Measurements from ENCODE around the gene RBM3.
"Not testable (repeated sequence)": the region's sequence is repeated elsewhere in the genome, so short reads cannot be mapped to it uniquely, and the experiment has no call there.

RBM3 gene

GRCh38 chrX:48541140-48541814, 33.0 kb upstream of the RBM3 start:
- TF ChIP-seq TAF1 (IDR thresholded peaks at IDR 0.05; ENCODE audit: borderline replicate concordance, low read depth, low read length) (no peak), POLR2A (IDR thresholded peaks at IDR 0.05; ENCODE audit: low read depth, low read length) (no peak), POLR2AphosphoS5 (IDR thresholded peaks at IDR 0.05; ENCODE audit: low read depth, low read length) (no peak)
- no peak for FAIRE-seq
- DNase-seq (ENCODE audit: insufficient read length): no peak

GRCh38 chrX:48548871-48549270, 25.4 kb upstream of the RBM3 start:
- no peak for FAIRE-seq
- TF ChIP-seq TAF1 (IDR thresholded peaks at IDR 0.05; ENCODE audit: borderline replicate concordance, low read depth, low read length) (no peak), POLR2AphosphoS5 (IDR thresholded peaks at IDR 0.05; ENCODE audit: low read depth, low read length) (no peak), POLR2A (IDR thresholded peaks at IDR 0.05; ENCODE audit: low read depth, low read length) (no peak)

DNA sequence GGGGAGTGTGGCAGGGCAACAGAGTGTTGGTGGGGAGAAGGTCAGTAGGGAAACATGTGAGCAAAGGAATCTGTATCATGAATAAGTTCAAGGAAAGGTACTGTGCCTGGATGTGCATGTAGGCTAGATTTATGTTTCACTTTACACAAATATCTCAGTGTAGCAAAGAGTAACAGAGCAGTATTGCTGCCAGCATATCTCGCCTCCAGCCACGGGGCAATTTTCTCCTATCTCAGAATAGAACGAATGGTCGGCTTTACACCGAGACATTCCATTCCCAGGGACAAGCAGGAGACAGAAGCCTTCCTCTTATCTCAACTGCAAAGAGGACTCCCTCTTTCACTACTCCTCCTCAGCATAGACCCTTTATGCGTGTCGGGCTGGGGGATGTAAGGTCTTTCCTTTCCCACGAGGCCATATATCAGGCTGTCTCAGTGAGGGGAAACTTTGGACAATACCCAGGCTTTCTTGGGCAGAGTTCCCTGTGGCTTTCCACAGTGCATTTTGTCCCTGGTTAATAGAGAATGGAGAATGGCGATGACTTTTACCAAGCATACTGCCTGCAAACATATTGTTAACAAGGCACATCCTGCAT, 18.5 kb upstream of the RBM3 start:
- FAIRE-seq; DNase-seq (ENCODE audit: insufficient read length): not testable (repeated sequence)

More at GRCh38 chrX:48548871-48549270, 25.4 kb upstream of the RBM3 start:
- no peak for DNase-seq (ENCODE audit: insufficient read length)

DNA sequence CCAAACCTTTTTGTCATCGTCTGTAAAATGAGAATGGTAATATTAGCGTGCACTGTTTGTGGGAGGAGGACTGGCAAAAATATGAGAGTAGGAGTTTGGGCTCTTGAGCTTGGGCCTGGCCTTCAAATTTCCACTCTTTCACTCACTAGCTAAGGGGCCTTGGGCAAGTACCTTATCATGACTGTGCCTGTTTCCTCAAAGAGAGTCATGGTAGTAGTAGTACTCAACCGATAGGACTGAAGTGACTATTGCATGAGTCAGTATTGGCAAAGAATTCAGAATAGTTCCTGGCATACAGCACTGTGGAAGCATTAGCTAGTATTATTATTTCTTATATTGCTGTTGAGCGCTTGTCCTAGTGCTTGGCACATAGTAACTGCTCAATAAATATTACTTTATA, 16.0 kb upstream of the RBM3 start:
- TF ChIP-seq TAF1 (IDR thresholded peaks at IDR 0.05; ENCODE audit: borderline replicate concordance, low read depth, low read length) (no peak), POLR2AphosphoS5 (IDR thresholded peaks at IDR 0.05; ENCODE audit: low read depth, low read length) (no peak), POLR2A (IDR thresholded peaks at IDR 0.05; ENCODE audit: low read depth, low read length) (no peak)
- FAIRE-seq (no peak), DNase-seq (ENCODE audit: insufficient read length) (no peak)

DNA sequence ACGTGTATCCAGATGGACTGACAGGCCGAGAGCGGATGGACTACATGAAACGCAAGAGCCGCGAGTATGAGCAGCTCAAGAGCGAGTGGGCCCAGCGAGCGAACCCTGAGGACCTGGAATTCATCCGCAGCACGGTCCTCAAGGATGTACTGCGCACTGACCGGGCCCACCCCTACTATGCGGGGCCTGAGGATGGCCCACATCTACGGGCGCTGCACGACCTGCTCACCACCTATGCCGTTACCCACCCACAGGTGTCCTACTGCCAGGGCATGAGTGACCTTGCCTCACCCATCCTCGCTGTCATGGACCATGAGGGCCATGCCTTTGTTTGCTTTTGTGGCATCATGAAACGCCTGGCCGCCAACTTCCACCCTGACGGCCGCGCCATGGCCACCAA, 14.6 kb upstream of the RBM3 start:
- no peak for FAIRE-seq
- no peak for TF ChIP-seq TAF1 (IDR thresholded peaks at IDR 0.05; ENCODE audit: borderline replicate concordance, low read depth, low read length)
- no peak for TF ChIP-seq POLR2AphosphoS5 (IDR thresholded peaks at IDR 0.05; ENCODE audit: low read depth, low read length)
- TF ChIP-seq POLR2A (IDR thresholded peaks at IDR 0.05; ENCODE audit: low read depth, low read length): no peak
- DNase-seq (ENCODE audit: insufficient read length): no peak

DNA sequence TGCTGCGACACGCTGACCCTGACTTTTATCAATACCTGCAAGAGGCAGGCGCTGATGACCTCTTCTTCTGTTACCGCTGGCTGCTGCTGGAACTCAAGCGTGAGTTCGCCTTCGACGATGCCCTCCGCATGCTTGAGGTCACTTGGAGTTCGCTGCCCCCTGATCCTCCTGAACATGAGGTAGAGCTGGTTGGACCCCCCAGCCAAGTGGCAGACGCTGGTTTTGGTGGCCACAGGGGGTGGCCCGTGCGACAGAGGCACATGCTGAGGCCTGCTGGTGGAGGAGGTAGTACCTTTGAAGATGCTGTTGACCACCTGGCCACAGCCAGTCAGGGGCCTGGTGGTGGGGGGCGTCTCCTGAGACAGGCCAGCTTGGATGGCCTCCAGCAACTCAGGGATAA, 14.2 kb upstream of the RBM3 start:
- TF ChIP-seq POLR2A (IDR thresholded peaks at IDR 0.05; ENCODE audit: low read depth, low read length) (no peak), TAF1 (IDR thresholded peaks at IDR 0.05; ENCODE audit: borderline replicate concordance, low read depth, low read length) (no peak), POLR2AphosphoS5 (IDR thresholded peaks at IDR 0.05; ENCODE audit: low read depth, low read length) (no peak)
- DNase-seq (ENCODE audit: insufficient read length) (no peak), FAIRE-seq (no peak)

- no peak for DNase-seq (ENCODE audit: insufficient read length)
- no peak for FAIRE-seq
Measured at GRCh38 chrX:48560681-48561080, 13.6 kb upstream of the RBM3 start.

GRCh38 chrX:48569958-48570357, 4.3 kb upstream of the RBM3 start:
- DNase-seq (ENCODE audit: insufficient read length) (no peak), FAIRE-seq (no peak)
- TF ChIP-seq POLR2A (IDR thresholded peaks at IDR 0.05; ENCODE audit: low read depth, low read length) (peak; percentile 41; the same call in 1 of the 2 replicates), POLR2AphosphoS5 (IDR thresholded peaks at IDR 0.05; ENCODE audit: low read depth, low read length) (no peak), TAF1 (IDR thresholded peaks at IDR 0.05; ENCODE audit: borderline replicate concordance, low read depth, low read length) (no peak)

More at GRCh38 chrX:48560681-48561080, 13.6 kb upstream of the RBM3 start:
- TF ChIP-seq POLR2AphosphoS5 (IDR thresholded peaks at IDR 0.05; ENCODE audit: low read depth, low read length) (no peak), POLR2A (IDR thresholded peaks at IDR 0.05; ENCODE audit: low read depth, low read length) (no peak), TAF1 (IDR thresholded peaks at IDR 0.05; ENCODE audit: borderline replicate concordance, low read depth, low read length) (no peak)

DNA sequence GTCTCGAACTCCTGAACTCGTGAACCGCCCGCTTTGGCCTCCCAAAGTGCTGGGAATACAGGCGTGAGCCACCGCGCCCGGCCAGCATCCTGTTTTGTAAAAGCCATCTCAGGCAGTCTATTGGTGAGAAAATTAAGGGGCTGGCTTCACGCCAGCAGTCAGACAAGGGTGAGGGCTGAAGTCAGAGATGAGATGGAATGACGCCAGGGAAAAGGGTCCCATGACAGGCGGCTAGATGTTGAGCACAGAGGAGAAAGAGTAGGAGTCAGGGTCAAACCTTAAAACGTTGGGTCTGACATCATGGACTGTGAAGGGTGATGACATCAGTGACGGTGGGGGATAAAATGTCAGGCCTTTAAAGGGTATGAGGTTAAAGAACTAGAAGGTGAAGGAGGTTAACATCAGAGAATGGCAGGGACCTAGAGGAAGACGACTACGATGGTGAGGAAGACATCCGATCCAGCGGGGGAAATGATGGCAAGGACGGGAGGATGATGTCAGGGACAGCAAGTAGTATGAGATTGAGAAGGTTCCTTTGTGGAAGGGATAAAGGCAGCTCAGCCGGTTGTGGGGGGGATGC, 504 bp upstream of the RBM3 start:
- DNase-seq (ENCODE audit: insufficient read length) (no peak), FAIRE-seq (no peak)
- TF ChIP-seq TAF1 (IDR thresholded peaks at IDR 0.05; ENCODE audit: borderline replicate concordance, low read depth, low read length) (no peak), POLR2AphosphoS5 (IDR thresholded peaks at IDR 0.05; ENCODE audit: low read depth, low read length) (no peak), POLR2A (IDR thresholded peaks at IDR 0.05; ENCODE audit: low read depth, low read length) (peak; percentile 9; the same call in 1 of the 2 replicates)

- DNase-seq (ENCODE audit: insufficient read length): no peak
- no peak for FAIRE-seq
- TF ChIP-seq POLR2A (IDR thresholded peaks at IDR 0.05; ENCODE audit: low read depth, low read length) (no peak; the same call in 1 of the 2 replicates), POLR2AphosphoS5 (IDR thresholded peaks at IDR 0.05; ENCODE audit: low read depth, low read length) (no peak), TAF1 (IDR thresholded peaks at IDR 0.05; ENCODE audit: borderline replicate concordance, low read depth, low read length) (no peak)
Measured at GRCh38 chrX:48575642-48576041, 1.4 kb downstream of the RBM3 start.

- TF ChIP-seq TAF1 (IDR thresholded peaks at IDR 0.05; ENCODE audit: borderline replicate concordance, low read depth, low read length): no peak
- peak; percentile 46 for TF ChIP-seq POLR2AphosphoS5 (IDR thresholded peaks at IDR 0.05; ENCODE audit: low read depth, low read length)
- peak; percentile 50 for TF ChIP-seq POLR2A (IDR thresholded peaks at IDR 0.05; ENCODE audit: low read depth, low read length)
- FAIRE-seq (no peak), DNase-seq (ENCODE audit: insufficient read length) (no peak)
Measured at GRCh38 chrX:48576108-48576507, 1.8 kb downstream of the RBM3 start.

GRCh38 chrX:48578661-48579128, 4.4 kb downstream of the RBM3 start:
- no peak for TF ChIP-seq TAF1 (IDR thresholded peaks at IDR 0.05; ENCODE audit: borderline replicate concordance, low read depth, low read length)
- 0 out of 2 replicates have a peak, but pooled peaks have one; percentile 44 for TF ChIP-seq POLR2A (IDR thresholded peaks at IDR 0.05; ENCODE audit: low read depth, low read length)
- TF ChIP-seq POLR2AphosphoS5 (IDR thresholded peaks at IDR 0.05; ENCODE audit: low read depth, low read length): peak; percentile 80
- no peak for DNase-seq (ENCODE audit: insufficient read length)
- no peak for FAIRE-seq
